ENCODE results near the gene MFGE8.

MFGE8 gene

DNA sequence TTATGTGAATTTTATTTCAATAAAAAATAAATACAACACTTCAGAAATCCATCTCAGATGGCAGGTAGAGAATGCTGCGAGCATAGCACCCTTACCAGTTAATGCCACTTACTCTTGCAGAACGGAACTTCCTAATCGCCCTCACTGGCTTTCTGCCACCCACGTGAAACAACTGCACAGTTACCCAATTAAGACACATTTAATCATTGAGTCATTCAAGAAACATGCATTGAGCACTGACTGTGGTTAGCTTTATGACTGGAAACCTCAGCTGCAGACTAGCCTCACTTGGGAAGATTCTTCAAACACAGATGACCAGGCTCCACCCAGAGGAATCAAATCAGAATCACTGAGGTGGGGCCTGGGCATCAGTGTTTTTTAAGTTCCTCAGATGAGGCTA lies 5.6 kb upstream of the MFGE8 start:
- peak in 1 of 5 donors; percentile 88 for DNase-seq

DNA sequence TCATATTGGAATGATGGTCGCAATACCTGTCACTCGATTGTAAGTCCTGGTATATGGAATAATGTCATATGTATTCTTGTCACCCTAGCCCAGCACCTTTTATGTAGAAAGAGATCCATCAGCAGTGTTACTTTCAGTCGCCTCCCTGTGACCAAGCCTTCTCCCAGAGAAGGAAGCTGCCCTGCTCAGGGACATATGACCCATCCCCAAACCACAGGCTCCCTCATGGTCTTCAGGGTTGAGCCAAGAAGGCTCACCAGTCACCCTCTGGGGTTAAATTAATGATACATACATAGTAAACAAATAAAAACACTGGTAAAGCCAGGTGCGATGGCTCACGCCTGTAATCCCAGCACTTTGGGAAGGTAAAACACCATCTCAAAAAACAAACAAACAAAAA lies 4.6 kb upstream of the MFGE8 start:
- DNase-seq = no peak

DNA sequence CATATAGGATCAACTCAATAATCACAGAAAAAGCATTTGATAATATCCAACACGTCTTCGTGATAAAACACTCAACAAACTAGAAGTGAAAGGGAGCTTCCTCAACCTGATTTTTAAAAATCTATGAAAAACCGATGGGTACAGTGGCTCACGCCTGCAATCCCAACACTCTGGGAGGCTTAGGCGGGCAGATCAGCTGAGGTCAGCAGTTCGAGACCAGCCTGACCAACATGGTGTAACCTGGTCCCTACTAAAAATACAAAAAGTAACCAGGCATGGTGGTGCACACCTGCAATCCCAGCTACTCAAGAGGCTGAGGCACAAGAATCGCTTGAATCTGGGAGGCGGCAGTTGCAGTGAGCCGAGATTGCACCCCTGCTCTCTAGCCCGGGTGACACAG lies 2.2 kb upstream of the MFGE8 start:
- DNase-seq = no peak

DNA sequence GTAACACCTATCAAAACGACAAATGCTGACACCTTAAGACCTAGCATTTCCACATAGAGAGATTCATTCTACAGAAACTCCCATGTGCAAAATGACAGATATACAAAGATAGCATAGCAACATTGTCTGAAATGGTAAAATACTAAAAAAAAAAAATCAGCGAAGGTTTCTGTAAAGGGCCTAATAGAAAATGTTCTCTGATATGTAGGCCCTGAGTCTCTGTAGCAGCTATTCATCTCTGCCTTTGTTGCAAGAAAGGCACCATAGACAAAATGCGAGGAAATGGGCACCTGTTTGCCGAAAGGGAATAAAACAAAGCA lies 631 bp upstream of the MFGE8 start:
- no peak for DNase-seq

DNA sequence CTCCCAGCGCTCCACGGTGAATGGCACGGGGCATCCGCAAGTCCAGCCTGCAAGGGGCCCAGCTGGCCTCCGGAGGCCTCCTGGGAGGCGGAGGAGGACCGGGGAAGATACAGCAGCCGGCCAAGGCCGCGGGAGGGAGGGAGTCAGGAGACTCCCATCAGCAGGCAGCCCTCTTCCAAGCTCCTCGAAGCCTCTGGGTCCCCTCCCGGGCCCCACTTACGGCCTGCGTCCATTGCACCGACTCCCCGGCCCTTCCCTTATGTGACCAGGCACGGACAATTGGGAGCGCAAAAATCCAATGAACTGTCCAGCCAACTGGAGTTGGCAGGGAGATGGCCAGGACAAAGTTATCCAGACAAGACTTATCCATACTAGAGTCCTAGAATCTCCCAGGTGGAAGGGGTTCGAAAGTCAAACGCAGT lies 668 bp downstream of the MFGE8 start:
- DNase-seq = no peak

DNA sequence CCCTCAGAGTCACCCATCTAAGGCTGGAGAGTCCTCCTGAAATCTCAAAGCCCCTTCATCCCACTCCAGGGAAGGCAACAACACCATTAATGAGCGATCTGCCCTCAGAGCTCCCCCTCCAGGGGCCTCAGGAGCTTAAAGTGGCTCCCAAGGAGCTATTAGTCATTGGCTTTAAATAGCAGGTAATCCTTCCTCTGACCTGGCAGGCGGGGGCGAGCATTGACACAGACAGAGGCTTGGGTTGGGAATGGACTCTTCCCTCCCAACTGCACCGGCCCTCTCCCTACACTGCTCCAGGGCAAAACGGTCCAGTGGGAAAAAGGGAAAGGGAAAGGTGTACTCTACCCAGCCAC lies 1.4 kb downstream of the MFGE8 start:
- no peak for DNase-seq

DNA sequence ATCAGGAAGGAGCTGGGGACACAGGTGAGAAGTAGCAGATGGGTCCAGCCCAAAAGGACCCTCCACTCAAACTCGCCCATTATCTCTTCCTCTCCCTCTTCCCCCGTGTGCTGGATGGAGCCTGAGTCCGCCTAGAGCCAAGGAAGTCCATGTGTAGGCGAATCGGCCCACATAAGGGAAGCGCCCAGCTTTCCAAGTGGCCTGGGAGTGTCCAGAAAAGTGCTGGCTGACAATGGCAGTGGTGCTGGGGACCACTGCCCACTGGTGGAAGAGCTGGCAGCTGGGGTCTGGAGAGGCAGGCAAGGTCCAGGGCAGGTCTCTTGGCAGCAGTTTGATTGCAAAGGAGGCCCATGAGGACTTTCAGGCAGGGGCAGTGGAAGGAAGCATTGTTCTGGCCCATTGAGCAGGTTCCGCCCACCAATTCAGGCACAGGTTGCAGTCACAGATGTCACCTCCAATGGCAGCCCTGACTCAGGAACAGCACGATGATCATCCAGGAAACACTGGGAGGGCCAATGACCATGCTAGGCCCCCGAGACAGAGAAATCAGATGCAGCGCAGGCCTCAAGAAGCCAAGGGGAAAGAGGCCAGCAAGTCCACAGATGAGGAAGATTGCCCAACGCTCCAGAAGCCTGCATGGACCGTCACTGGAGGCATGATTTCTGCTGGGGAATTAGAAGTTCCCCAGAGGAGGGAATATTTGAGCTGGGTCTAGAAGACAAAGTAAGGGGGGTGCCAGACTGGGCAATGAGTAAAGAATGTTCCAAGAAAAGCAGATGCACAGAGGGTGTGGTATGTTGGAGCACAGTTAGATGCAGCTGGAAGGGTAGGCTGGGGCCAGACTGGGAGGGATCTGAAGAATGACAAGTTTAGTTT lies 3.0 kb downstream of the MFGE8 start:
- DNase-seq = no peak

DNA sequence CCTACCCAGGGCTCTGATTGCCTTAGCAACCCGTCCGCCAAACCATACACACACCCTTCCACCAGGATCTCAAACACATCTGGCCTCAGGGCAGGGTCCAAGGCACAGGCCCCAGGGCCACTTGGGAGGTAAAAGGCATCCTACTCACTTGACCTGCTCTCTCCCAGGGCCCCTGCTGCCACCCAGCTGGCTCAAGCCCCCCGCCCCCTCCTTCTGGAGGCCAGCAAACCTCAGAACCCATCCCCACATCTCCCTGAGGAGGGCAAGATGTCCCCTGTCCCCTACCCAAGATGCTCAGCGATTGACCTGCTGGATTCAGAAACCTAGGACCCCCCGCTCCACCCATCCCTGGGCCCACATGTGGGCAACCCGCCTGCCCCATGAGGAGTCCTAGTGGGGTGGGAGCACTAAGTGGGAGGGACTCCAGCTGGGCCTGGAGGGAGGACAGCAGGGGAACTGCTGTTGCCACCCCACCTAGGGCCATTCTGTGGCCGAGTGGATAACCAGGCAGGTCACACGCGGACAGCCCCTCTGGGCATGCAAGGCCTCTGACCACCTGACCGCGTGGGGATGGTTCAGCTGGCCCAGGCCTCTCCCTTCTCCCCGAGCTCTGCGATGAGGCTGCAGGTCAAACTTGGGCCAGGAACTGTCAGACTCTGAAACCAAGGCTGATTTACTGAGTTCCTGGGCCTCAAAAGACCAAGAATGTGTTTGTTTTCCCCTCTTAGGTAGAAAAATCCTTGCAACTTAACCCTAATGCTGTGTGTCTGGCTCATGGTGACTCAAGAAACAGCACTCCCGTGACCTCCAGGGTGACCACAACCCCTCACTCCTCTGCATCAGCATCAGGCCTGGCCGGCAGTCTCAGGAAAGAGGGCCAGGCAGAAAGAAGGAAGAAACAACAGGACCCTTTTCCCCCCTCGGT lies 4.2 kb downstream of the MFGE8 start:
- DNase-seq = no peak

DNA sequence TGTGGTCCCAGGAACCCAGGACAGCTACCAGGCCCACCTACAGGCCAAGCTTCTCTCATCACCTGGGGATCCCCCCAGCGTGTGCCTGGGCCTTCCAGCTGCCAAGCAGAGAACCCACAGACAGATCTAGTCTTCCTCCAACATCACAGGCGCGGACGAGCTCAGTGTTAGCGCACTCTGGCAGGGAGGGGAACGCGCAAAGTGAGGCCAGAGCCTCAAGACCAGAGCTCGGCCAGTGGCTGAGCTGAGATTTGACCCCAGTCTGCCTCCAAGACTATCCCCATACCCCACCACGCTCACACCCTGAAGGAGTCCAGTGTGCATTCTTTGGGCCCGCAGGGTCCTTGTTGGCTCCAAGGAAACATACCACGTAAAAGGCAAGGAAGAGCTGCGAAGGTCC lies 5.1 kb downstream of the MFGE8 start:
- no peak for DNase-seq

DNA sequence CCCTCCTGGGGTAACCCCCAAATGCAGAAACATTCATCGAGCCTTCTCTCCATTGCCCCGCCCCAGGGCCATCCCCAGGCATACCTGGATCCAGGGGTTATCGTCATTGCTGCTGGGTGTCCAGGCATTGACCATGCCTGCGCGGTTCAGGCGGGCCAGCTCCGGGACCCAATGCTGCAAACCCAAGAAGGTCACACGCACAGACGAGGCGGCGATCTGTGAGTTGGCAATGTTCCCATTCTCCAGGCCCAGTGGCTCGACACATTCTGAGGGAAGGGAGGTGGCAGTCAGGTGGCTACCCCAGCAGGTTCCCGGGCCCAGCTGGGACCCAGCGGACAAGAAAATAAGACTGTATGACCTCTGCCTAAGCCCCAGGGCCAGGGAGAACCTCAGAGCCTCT lies 6.1 kb downstream of the MFGE8 start:
- DNase-seq = no peak

DNA sequence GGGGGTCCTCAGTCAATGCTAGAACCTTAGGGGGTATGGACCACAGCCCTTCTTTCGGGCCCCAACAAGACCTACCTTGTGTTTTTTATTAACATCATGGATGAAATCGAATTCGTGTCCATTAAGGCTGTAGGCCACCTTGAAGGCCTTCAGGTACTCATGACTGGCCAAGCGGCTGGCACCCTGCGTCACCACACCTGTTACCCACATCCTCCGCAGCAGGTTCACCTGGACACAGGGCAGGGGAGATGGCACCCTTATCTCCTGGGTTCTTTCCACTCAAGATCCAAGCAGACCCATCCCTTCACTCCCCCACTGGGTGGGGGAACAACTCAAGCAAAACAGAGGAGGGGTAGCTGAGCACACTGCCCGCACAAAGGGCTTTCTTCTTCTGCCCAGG lies 6.6 kb downstream of the MFGE8 start:
- no peak for DNase-seq

DNA sequence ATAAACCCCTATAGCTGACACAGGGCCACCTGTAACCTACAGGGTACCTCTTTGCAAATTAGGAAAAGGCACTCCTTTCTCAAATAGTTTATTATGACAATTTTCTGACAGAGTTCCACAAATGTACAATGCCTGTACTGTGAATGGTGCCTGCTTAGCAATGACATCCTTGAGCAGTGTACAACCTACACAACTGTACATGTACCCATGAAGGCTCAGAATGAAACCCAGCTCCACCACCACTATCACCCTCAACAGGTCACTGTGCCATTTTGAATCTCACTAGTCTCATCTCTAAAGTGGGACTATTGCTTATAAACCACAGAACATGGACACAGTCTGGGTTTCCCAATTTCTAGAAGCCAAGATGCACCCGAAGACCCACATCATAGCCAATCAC lies 7.0 kb downstream of the MFGE8 start:
- no peak for DNase-seq

DNA sequence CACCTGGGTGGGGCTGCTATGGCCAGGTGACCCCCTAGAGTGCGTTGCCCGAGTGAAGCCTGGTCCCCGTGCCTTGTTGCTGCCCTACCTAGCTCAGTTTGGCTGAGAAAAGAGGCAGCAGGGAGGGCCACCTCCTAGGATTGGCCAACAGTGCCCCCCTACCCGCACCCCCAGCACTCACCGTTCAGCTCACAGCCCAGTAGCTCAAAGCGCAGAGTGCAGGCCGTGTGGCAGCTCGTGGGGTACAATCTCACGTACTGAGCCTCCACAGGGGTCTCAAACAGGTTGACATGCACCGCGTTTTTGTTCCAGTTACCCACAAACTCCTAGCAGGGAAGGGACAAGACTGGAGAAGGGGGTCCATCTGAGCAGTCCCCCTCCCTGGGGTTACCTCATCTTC lies 7.6 kb downstream of the MFGE8 start:
- no peak for DNase-seq

DNA sequence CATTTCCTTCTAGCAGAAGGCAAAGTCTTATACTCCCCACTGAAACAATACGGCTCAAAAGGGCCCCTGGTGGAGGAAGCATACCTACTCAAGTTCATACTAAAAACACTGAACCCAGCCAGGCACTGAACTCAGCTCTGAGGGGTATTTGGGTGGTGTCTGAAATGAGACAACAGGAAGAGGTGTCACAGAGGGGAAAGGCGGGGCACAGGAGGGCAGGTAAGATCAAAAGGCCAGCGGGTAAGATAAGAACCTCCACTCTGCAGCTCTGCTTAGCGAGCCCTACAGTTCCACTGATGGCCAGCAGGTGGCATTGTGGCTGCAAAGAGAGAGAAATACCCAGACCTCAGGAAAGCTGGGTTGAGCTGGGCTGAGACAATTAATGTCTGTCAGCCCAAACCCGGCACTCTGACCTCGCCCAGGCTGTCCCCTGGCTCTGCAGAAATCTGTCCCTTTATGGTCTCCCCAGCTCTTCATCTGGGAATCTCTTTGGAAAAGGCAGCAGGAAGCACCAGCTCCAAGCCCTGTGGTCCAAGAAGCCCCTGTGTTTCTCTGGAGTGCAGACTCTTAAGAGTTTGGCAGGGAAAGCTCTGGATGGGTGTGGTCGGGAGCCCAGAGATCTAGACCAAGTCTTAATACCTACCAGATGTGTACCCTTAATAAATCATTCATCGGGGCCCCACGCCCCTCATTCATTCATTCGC lies 8.4 kb downstream of the MFGE8 start:
- DNase-seq = peak; percentile 86 to 94 (median 93)

DNA sequence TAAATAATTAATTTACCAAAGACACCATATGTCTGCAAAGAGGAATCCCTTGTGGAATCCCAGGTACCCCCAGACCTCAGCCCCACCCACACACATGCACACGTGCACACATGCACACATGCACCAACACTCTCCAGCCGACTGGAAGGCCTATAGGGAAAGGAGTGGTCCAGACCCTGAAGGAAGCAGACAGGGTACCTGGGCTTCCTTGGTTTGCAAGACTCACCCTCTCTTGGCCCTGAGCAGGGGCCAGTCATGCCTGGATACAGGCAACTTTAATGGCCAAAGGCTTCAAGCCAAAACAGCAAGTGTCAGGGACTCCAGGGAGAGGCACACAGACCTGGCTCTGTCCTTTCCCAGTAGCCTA lies 8.9 kb downstream of the MFGE8 start:
- DNase-seq = no peak

DNA sequence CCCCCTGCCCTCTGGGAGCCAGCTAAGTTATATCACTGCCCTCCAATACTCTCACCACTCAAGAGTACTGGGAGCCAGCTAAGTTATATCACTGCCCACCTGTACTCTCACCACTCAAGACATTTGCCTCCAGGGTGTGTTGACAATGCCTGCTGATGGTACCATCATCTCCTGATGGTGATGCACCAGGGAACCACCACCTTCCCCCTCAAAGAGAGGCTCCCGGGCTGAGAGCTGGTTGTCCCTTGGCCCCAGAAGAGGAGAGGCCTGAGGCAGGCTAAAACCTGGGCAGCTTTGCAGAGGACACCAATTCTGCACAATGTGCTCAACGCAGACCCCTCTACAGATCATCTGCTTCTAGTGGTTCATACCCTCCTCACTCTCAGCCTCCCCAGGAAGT lies 10.3 kb downstream of the MFGE8 start:
- no peak for DNase-seq

DNA sequence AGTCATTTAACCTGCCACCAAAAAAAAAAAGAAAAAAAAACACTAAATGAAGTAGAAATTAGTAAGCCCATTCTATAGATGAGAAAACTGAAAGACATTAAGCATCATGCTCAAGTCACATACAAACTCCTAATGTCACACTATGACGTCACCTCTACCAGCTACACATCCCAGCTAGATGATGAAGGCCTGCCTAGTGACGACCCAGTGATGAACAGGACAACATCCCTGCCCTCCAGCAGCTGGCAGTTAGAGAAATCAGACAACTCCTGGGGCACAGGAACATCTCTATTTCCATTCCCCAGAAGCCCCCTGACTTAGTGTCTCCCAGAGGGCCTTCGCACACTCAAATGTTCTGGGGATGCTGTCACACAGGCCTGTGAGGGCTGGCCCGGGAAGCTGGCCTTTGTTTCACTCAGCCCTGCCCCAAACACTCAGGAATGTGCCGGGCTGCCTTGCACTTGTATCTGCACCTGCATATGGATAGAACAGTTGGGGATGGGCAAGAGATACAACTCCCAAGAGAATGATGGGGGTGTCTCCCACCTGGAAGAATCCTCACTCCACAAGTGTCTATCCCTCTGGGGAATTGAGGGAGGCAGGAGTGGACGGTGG lies 10.9 kb downstream of the MFGE8 start:
- no peak for DNase-seq

DNA sequence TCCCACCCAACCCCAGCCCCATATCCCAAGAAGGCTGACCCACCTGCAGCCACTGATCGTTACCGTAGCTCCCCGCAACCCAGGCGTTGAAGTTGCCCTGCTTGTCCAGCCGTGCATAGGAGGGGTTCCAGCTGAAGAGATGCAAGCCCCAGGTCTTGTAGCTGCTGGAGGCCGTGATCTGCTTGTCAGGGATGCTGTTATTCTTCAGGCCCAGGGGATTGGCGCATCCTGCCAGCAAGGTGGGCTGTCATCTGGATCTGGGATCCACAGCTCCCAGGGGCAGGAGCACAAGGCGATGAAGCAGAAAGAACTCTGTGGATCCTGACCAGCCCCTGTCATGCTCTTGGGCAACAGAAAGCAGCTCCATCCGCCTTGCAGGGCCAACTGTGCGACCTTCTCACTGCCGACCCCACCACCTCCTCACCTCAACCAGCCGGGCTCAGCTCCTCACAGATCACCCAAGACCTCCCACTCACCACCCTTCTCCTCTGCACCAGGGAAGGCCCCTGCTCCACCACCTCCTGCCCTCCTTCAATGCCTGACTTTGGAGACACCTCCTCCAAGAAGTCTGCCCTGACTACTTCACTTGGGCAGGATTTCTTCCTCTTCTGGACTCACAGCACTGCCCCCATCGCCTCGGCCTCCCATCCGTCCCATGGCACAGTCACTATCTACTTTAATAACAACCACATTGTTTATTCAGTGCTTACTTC lies 11.5 kb downstream of the MFGE8 start:
- no peak for DNase-seq

DNA sequence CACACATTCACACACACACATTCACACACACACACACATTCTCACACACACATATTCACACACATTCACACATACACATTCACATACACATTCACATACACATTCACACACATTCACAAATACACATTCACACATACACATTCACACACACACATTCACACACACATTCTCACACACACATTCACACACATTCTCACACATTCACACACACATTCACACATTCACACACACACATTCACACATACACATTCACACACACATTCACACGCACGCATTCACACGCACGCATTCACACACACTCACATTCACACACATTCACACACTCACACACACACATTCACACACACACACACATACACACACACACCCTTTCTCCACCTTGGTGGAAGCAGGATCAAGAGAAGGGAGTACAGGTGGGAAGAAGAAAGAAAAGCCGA lies 12.2 kb downstream of the MFGE8 start:
- DNase-seq = no peak

DNA sequence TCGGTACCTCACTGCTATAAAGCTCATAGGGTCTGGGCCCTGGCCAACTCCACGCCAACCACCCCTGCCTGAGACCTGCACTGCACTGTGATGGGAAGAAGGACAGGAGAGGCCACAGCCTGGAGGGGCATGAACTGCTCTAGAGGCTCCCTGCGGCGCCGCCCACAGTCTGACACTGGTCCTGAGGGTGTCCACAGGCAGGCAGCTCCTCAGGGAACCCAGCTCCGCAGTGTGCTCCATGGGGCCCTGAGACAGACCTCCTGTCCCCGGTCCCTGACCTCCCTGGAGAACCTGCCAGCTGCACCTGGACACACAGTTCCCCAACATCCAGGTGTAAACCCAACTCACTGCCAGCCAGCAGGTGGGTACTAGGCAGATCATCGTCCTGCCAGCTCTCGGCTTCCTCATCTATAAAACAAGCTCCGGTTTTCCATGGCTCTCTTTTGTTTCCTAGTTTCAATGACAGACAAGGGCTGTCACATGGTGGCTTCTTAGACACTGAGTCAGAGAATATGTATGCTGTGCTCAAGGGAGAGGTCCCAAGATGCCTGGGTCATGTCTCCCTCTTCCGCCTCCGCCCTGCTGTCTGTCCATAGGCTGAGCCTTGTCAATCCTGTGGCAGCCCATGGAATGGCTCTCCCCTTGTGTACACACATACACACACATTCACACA lies 12.7 kb downstream of the MFGE8 start:
- DNase-seq = no peak

DNA sequence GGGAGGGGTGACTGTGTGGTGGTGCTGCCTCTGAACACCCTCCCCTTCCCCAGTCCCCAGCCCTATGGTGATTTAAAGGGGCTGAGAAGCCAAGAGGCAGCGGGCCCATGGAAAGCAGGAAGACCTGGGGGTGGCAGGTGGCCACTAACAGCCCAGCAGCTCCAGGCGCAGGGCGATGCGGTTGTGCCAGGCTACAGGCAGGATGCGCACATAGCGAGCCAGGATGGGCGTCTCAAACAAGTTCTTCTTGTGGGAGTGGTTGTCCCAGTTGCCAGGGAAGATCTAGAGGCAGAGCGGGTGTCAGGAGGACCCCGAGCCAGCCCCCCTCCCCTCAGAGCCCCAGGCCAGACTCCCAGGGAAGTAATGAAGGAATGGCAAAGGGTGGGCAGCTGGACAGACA lies 13.9 kb downstream of the MFGE8 start:
- DNase-seq = no peak

DNA sequence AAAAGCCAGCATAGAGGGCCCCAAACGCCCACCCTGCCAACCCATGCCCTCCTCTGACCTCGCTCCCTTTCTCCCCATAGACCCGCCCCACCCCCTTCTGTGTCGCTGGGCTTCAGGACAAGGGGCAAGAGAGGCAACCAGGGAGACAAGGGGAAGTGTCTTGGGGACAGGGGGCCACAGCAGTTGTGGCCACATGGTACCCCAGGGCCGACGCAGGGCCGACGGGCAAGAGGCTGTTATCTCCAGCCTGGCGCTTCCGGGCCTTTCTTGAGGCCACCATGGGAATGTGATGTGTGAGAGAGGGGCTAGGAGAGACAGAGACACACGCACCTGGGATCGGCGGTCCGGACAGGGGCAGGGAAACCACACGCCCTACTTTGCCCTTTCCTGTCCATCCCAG lies 14.4 kb downstream of the MFGE8 start:
- no peak for DNase-seq

All from T-helper 1 cell (primary cell).